HG02642 (cell line): Measurements from ENCODE around the gene THSD4.
"Not testable (repeated sequence)": the region's sequence is repeated elsewhere in the genome, so short reads cannot be mapped to it uniquely, and the experiment has no call there.

ENCODE experiments used
- ATAC-seq: cut with Tn5 transposase; IDR thresholded peaks from one replicate; pipeline ENCODE4 v1.9.1; 2021; ENCODE audit warnings: mild to moderate bottlenecking; ENCODE audit not compliant: unreplicated experiment, poor library complexity

Gene THSD4

GRCh38 chr15:71213943-71214342 lies 98.7 kb downstream of the THSD4 start:
- not testable (repeated sequence) for ATAC-seq

- no peak for ATAC-seq
Observed at GRCh38 chr15:71215126-71215894, 100.0 kb downstream of the THSD4 start.

GRCh38 chr15:71218272-71218805 lies 103.1 kb downstream of the THSD4 start:
- ATAC-seq = no peak

GRCh38 chr15:71219101-71219500 lies 103.8 kb downstream of the THSD4 start:
- ATAC-seq = no peak

GRCh38 chr15:71219645-71220044 lies 104.4 kb downstream of the THSD4 start:
- no peak for ATAC-seq

GRCh38 chr15:71220828-71221227 lies 105.6 kb downstream of the THSD4 start:
- ATAC-seq = no peak

GRCh38 chr15:71221417-71221816 lies 106.1 kb downstream of the THSD4 start:
- ATAC-seq = no peak

GRCh38 chr15:71223516-71223915 lies 108.2 kb downstream of the THSD4 start:
- no peak for ATAC-seq

- no peak for ATAC-seq
Observed at GRCh38 chr15:71224024-71224423, 108.8 kb downstream of the THSD4 start.

GRCh38 chr15:71225851-71226250 lies 110.6 kb downstream of the THSD4 start:
- no peak for ATAC-seq

- no peak for ATAC-seq
Observed at GRCh38 chr15:71226536-71227455, 111.5 kb downstream of the THSD4 start.

GRCh38 chr15:71228403-71228802 lies 113.1 kb downstream of the THSD4 start:
- no peak for ATAC-seq

GRCh38 chr15:71230303-71230702 lies 115.0 kb downstream of the THSD4 start:
- no peak for ATAC-seq

- no peak for ATAC-seq
Observed at GRCh38 chr15:71231758-71232157, 116.5 kb downstream of the THSD4 start.

- no peak for ATAC-seq
Observed at GRCh38 chr15:71232411-71232810, 117.1 kb downstream of the THSD4 start.

- no peak for ATAC-seq
Observed at GRCh38 chr15:71237456-71238188, 122.4 kb downstream of the THSD4 start.

GRCh38 chr15:71238926-71239325 lies 123.7 kb downstream of the THSD4 start:
- no peak for ATAC-seq

- no peak for ATAC-seq
Observed at GRCh38 chr15:71239592-71240364, 124.5 kb downstream of the THSD4 start.

- ATAC-seq = no peak
Observed at GRCh38 chr15:71242292-71242691, 127.0 kb downstream of the THSD4 start.

GRCh38 chr15:71244250-71244649 lies 129.0 kb downstream of the THSD4 start:
- no peak for ATAC-seq
